HT1080 (cell line): ENCODE measurements around the gene MEGF11. TPM values are rescaled to one million over a fixed set of nuclear protein-coding genes. Genes with fewer than 3 reads are reported as not detected.

Source experiments
- DNase-seq: peaks from one replicate; pipeline ENCODE4 v3.0.0-alpha.2; 2015; ENCODE audit warnings: low read depth
- total RNA-seq: library from RNA; depleted of rRNA; stranded (reverse); fragments of >200 nt; shearing (Covaris generic); gene quantifications from 2 replicates; pipeline ENCODE4 v1.2.3, GENCODE V29; 2014

Gene MEGF11
- total RNA-seq, 1 experiment from 2014 or later = 0.11 TPM

DNA sequence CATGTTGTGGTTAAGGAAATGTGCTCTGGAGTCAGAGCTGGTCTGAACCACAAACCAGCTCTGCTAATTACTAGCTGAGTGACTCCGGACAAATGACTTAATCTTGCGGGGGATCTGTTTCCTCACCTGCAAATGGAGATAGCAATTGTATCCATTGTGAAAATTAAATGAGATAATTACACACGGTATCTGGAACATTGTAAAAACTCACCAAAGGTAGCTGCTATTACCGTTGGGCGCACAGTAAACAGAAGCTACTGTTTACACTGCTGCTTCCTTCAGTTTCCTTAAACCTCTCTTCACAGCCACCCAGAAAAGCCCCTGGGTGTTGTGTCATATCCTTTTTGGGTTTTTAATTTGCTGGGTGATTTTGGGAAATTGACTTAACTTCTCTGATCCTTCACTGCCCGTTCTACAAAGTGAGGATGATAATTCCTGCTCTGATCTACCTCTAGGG lies 107.8 kb downstream of the MEGF11 start:
- DNase-seq = no peak

DNA sequence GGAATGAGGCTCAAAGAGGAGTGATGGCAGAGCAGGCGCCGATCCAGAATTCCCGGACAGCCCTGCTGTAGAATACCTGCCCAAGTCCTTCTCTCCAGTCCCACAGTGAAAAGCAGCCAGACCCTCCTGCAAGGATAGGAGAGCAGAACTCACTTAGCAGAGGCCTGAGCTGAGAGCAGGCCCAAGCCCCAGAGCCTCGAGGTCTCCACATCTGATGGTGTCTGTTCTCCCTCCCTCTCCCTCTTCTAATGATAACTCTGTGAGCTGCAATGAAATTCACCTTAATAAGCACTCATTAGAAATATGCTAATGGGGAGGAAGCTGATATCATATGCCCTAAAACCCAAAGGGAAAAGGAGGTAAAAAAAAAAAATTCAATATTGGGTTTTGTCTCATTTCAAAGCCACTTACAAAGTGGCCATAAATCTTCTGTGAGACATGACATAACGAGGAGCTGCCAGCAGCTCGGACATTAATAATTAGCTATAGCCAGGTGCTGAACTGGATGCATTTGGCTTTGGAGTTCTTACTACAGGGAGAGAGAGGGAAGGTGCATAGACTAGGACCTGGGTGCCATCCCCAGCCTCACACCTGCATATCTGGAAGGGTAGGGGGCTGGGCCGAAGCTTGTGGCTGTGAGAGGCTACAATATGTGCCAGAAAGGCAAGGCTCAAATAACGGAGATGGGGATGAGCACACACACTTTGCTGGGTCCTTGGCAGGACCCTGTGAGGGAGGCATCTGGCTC lies 108.4 kb downstream of the MEGF11 start:
- DNase-seq = no peak

DNA sequence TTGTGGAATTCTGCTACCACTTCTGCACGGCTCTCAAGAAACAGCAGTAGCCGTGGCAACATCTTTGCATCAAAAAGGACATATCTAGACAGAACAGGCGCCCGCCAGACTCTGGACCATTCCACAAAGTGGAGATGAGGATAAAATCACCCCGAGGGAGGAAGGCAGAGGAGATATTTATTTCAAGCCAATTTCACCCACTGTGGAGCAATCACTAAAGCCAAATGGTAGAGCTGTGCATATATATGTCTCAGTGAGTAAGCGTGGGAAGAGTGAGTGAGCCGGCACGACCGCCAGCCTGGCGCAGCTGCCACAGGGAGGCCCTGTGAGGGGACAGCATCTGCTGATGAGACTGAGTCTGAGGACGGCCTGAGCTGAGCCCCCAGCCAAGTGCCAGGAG lies 111.3 kb downstream of the MEGF11 start:
- no peak for DNase-seq

DNA sequence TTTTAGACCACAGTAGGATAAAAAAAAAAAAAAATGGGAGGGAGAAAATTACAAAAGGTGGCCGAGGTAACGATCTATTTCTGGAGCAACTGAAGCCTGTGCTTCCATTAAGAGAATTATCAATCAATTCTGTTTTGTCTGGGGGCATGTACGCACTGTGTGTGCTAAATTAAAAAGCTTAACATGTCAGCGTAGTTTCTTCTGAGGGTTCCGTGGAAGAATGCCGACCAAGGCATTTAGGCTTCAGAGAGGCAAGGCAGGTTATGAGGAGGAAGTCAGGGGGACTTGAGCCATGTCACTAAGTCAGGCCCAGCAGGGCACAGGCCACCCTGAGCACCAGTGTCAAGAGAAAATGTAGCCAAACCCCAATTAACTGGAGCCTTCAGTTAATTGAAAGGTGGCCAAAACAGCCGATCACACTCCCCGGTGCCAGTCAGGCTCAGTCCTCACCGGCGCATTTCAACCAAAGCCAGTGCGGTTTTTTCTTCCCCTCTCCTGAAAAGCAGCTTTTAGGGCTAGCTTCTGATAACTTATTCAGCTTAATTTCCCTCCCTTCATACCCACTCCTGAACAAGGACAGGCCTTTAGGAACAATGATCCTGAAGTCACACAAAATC lies 113.9 kb downstream of the MEGF11 start:
- no peak for DNase-seq

DNA sequence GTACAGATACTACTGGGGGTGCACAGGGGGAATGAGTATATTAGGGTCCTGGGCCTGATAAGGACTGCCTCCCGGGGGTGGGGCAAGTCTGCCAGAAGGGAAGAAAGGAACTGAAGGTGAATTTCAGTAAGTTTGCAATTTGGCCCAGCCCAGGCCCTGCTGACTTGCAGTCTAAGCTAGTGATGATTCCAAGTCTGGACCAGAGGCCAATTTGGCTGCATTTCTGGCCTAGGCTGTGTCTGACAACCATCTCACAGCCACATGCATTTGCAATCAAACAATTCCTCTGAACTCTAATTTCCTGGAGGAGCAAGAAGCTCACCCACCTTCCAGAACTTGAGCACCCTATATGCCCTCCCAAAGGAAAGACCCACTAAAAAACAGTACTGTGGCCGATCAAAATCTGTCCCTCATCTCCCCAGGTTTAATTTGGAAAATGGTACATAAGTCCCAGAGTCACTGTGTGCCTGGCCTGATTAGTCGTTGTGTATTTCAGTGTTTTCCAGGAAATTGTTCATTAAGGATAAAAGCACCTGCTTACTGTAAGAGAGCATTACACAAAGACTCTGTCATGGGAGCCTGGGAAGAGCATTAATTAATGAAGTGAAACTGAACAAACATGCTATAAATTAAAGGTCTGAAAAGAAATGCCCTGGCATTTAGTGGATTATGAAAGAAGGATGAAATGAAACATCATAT lies 114.5 kb downstream of the MEGF11 start:
- no peak for DNase-seq

DNA sequence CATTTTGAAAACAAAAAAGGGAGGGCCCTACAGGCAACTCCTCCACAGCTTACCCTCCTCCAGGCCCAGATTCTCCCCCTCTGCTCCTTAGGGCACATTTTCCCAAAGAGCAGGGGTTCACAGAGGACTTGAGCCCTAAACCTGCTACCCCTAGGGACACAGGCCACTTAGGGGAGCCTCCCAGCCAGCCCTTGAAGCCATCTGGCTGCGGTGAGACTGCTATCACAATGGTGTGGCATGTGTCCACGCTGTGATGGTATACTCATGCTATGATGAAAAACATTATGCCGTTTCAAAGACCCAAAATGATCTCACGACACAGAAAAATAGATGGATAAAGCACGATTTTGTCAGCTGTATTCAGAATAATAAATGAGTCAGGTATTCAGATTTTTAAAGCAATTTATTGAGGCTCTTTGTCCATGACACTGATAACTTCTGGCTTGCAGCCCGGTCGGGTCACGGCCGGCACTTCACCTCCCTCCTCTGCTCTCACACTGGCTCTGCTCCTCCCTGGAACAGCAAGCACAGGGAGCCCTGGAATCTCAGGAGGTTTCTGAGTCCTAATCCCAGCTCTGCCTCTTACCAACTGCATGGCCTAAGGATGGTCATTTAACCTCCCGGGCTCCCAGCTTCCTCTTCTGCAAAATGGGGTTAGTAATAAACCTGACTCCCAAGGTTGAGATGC lies 115.3 kb downstream of the MEGF11 start:
- no peak for DNase-seq

DNA sequence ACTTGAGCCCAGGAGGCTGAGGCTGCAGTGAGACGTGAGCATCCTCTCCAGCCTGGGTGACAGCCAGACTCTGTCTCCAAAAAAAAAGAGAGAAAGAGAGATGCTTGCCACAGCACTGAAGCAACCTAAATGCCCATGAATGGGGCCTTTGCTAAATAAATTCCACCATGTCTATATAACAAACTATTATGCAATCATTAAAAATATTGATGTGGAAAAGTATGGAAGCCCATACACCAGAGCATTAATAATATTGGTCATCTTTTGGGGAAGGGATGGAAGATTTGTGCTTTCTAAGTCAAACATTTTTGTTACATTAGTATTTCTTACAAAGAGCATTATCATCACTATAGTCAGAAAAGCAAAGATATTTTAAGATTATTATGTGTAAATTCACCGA lies 116.6 kb downstream of the MEGF11 start:
- no peak for DNase-seq

DNA sequence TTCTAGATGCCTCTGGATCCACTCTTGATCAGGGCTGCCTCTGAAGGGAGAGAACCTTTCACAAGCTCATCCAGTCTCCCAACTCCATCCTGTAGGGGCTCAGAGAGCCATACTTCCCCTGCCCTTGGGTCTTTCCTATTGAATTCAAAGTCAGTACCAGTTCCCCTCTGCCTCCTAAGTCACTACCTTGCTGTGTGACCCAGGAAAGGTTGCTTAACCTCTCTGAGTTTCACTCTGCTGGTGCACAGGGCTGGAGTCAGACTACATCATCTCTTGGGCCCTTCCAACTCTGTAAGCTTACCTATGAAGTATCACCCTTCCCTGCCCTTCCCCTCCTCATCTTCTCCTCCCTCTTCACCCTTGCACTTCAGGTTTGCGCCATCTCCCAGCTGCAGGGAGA lies 117.9 kb downstream of the MEGF11 start:
- no peak for DNase-seq

DNA sequence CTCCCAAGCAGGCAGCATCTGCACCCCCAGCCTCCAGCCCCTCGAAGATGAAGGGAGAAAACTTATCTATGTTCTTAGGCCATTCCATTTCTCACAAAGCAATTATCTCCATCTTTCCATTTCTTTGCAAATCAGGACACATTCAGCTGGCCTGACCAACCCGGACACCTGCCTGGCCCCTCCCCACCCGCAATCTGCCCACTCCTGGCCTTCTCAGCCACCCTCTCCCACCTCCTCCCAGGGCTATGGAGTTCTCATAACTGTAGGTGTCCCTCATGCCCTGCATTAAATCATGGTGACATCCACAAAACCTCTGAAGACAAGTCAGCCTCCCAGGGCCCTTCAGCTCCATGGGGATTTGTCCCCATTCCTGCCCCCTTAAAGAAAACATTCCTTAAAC lies 119.3 kb downstream of the MEGF11 start:
- DNase-seq = no peak

DNA sequence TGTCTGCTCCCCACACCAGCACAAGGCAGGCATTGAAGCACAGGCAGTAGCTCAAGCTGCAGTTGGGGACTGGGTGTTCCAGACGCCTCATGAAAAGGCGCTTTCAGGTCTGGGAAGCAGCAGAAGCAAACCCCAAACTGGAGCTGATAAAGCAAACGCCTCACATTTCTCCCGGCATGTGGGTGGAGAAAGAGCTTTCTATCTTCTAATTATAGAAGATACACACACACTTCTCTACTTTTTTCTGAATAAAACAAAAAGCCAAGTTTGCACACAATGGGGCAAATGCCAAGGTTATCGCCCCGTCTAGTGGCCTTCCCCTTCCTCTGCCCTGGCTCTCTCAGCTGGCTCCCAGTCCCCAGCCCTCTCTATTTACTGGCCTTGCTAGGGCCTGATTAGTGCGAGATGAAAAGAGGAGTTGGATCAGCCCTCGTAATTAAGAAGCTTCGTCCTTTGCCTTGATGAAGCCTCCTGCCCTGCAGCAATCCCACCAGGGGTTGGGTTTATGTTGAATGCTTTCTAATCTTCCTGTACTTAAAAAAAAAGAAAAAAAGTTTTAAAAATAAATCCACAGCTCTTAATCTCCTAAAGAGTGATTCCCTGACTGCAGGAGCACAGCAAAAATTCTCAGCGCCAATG lies 120.2 kb downstream of the MEGF11 start:
- no peak for DNase-seq

DNA sequence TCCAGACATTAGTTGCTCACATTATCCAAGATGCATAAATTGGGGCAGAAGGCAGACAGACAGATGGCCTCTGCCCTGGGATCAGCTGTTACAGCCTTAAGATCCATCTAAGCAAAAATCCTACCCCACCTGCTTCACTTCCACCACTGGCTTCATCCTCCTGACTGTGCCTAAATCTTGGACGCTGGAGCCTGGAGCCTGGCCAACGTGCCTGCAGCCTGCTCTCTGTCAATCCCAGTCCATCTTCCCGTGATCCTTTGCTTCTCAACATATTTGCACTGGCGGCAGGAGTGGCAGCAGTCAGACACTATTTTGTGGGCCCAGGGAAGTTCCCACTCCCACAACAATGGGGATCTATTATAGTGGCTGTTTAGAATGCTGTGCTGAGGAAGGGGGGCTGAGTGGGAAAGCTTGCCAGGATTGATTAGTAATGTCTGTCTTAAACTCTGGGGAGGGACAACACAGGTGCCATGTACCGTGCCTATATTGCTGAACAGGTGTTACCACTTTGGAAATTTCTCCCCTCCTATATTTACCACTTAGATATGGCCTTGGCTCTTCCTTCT lies 121.2 kb downstream of the MEGF11 start:
- no peak for DNase-seq

DNA sequence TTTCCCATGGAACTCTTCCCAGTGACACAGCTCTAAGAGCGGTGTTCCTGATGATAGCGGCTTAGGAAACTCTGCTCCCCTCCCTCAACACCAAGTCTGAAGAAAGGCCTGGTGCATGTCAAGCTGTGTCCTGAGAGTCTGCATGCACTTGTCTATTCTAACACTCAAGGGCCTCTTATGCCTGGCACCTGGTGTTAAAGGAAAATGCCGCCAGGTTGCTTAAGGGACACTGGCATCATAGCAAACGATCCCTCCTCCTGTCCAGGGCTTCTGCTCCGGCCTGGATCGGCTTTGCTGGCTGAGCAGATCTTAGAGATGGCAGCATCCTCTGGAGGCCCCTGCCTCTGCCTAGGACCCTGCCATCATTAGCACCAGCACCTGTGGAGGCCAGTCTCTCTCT lies 121.7 kb downstream of the MEGF11 start:
- DNase-seq = no peak

DNA sequence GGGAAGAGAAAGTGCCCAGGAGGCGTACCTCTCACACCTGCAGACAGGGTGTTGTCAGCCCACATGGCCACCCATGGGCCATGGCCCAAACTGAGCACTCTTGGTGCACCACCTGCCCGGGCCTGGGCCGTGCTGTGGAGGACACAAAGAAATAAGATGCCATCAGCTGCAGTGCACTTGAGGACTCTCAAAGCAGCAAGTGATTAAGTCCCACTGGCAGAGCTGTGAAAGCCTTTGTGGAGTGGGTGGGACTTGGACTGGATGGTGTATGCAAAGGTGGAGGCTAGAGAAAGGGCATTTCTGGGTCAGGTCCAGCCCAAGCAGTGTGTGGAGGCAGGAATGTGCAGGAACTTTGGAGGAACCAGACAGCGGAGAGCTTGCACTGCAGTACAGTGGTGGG lies 122.3 kb downstream of the MEGF11 start:
- no peak for DNase-seq

DNA sequence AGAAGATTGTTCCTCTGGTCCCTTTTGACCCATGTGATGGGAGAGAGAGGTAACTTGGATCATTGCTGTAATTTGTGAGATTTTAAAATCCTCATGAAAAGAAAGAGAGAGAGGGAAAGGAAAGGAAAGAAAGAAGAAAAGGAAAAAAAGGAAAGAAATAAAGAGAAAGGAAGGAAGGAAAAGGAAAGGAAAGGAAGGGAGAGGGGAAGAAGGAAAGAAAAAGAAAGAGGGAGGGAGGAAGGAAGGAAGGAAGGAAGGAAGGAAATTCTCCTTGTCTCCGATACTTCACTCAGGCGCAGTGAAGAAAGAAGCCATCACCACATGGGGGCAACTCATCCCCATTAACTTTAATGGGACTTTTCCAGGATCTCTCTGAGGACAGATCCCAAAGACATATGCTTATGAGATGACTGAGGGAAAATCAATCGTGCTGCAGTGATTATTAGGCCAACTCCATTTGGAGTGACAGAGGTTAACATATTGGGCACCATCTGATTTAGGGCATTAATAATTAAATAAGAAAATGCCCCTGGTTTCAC lies 123.0 kb downstream of the MEGF11 start:
- DNase-seq = no peak

DNA sequence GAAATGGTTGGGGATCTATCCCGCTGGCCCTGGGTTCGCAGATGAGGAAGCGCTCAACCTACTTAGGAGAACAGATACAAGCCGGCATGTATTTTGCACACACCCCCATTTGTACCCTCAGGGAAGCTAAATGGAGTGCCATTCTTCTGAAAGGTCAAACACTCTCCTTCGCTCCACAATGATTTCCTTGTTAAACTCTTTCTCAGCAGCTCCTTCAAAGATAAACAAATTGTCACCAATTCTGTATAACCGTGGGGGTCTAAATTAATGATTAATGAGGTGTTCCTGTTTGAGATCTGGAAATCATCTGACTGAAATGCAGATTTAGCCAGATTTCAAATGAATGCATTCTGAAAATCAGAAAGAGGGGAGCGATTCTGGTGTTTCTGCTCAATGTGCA lies 124.0 kb downstream of the MEGF11 start:
- no peak for DNase-seq

DNA sequence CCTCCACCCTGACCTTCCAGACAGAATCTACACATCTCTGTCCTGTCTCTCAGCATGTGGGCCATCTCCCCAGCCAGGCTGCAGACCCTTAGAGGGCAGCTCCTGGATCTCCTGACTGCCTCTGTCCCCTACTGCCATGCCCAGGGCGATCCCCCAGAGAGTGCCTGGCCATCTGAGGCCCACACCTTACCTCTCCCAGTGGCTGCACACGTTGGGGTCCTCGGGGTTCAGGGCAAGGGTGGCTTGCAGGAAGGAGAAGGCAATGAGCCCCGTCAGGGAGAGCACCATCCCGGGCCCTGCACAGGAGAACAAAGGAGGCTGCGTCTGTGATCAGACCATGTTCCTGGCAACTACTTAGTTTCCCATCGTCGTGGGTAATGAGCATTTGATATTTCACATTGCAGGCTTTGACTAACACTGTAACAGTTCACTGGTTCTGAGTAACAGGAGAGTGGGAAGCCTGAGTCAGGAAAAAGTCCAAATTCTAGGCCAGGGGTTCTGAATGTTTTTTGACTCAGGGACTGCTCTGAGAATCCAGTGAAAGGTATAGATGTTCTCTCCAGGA lies 125.4 kb downstream of the MEGF11 start:
- no peak for DNase-seq

DNA sequence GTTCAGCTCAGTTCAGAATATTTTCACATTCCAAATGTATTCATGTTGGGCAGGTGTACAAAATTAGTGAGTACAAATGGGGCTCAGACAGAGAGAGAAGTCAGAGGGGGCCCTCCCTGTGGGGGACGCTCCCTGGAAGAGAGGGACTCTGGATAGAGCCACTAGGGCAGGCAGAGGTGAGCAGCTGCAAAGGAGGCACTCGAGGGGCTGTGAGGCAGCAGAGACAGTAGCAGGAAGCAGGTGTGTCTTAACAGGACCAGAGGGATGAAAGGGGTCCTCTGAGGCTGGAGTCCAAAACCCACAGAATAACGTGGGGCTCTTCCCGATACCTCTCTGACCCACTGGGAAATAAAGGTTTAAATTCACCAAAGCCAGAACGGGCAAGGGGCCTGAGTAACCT lies 127.1 kb downstream of the MEGF11 start:
- DNase-seq = no peak

DNA sequence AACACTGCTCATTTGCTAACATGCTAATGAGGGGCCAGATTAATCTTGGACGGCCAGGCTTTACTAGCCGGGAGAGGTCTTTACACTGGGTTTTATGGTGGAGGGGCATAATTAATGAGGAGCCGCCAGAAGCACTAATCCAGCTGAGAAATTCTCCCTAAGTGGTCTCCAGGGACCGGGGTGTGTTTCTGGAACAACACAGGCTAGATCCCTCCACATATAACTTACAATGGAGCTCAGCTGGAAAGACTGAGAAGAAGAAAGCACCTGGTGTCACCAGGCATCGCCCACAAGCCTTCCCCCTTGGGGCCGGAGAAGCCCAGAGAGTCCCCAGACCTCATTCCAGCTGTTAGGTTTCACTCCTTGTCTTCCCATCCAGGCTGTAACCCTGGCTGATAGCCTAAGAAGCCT lies 127.5 kb downstream of the MEGF11 start:
- no peak for DNase-seq

DNA sequence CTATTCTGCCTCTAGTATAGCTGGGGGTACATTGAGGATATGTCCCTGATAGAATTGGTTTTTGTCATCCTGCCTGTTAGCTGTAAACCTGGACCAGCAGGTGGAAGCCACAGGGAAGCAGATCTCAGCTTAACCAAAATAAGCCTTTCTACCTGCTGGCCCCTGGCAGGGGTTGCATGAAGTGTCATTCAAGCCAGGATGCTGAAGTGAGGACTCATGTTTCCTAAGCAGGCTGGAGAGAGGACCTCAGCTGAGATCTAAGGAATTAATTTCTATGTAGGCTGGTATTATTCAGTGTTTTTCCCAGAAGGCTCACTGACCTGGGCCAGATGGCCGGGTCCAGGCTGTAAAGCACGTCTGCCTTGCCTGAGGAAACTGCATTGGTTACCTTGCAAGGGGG lies 128.9 kb downstream of the MEGF11 start:
- no peak for DNase-seq

DNA sequence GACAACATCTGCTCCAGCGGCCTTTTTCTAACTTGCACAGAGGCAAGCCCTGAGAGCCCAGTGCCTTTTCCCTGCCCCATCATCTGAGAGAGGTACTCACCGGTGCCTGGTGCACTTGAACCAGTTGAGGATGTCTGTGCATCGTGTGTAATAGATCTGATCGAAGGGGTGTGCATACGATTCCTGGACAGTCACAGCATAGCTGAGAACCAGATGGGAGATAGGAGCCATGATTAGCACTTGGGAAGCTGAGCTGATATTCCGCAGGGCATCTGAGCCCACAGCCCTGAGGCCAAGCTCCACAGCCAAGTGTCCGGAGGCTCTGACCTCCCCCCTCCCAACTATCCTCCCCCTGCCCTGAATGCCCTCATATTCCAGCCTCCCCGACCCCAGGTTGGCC lies 129.8 kb downstream of the MEGF11 start:
- no peak for DNase-seq

DNA sequence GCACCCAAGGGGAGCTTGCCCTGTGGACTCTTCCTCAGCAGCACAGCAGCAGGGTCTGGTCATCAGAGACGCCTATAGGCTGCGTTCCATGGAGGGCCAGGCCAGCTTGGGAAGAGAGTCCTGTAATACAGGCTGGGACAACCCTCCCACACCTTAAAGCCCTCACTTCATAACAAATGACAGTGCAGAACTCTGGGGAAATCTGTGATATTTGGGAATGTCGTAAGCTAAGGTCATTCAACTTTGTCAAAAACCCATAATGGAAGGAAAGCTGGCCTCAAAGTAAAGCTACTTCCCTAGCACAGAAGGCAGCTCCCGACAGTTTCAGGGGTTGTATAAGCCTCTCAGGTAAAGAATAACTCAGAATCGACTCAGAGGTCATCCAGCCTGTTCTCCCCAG lies 133.1 kb downstream of the MEGF11 start:
- DNase-seq = no peak
